WTC11 (cell line): ENCODE data around the gene GPR62. TPM values are rescaled to one million over a fixed set of nuclear protein-coding genes. Genes with fewer than 3 reads are reported as not detected.

ENCODE experiments used
- ATAC-seq: fragments of 200-7000 bp; cut with Tn5 transposase; 2 replicates; pipeline ENCODE4 v1.10.0; 2021; ENCODE audit warnings: mild to moderate bottlenecking, moderate library complexity
- CTCF ChIA-PET: fragments of 300-600 bp; sonication (Branson Sonifier 250); formaldehyde crosslinking; loops from one replicate; lab custom pipeline; 2021; ENCODE audit warnings: antibody characterized with exemption; lab: Charles Lee
- POLR2A ChIA-PET: fragments of 350-600 bp; sonication (Branson Sonifier 250); formaldehyde crosslinking; loops from one replicate; lab custom pipeline; 2021; ENCODE audit warnings: antibody characterized with exemption; lab: Charles Lee
- DNase-seq: peaks from one replicate; pipeline ENCODE4 v3.0.0; 2021; ENCODE audit warnings: low spot score
- H3K27ac Mint-ChIP-seq: 2 replicates; pipeline ENCODE4 v1.8.0; 2021; ENCODE audit warnings: mixed read lengths
- H3K27me3 Mint-ChIP-seq: 2 replicates; pipeline ENCODE4 v1.8.0; 2021; ENCODE audit warnings: low read depth, mild to moderate bottlenecking, moderate library complexity, mixed read lengths
- H3K36me3 Mint-ChIP-seq: 2 replicates; pipeline ENCODE4 v1.8.0; 2021; ENCODE audit warnings: mixed read lengths
- H3K4me1 Mint-ChIP-seq: 2 replicates; pipeline ENCODE4 v1.8.0; 2022; ENCODE audit warnings: mixed read lengths
- H3K4me3 Mint-ChIP-seq: 2 replicates; pipeline ENCODE4 v1.8.0; 2021; ENCODE audit warnings: mild to moderate bottlenecking, moderate library complexity, mixed read lengths
- H3K9me3 Mint-ChIP-seq: 2 replicates; pipeline ENCODE4 v1.8.0; 2021; ENCODE audit warnings: mixed read lengths
- ATF1 ChIP-seq: sonication (generic); formaldehyde crosslinking; IDR thresholded peaks from 2 replicates; pipeline ENCODE4 v1.8.1; 2023; ENCODE audit warnings: mild to moderate bottlenecking, moderate library complexity, missing genetic modification reagents
- ATF3 ChIP-seq: sonication (generic); formaldehyde crosslinking; conservative IDR thresholded peaks from 2 replicates; pipeline ENCODE4 v1.8.1; 2022; ENCODE audit warnings: mild to moderate bottlenecking, missing genetic modification reagents
- CREM ChIP-seq: sonication (generic); formaldehyde crosslinking; IDR thresholded peaks from 2 replicates; pipeline ENCODE4 v1.8.1; 2022; ENCODE audit warnings: mild to moderate bottlenecking, missing genetic modification reagents, moderate library complexity
- ETV6 ChIP-seq: sonication (generic); formaldehyde crosslinking; IDR thresholded peaks from 2 replicates; pipeline ENCODE4 v1.8.1; 2022; ENCODE audit warnings: mild to moderate bottlenecking, missing genetic modification reagents
- GABPB1 ChIP-seq: sonication (generic); formaldehyde crosslinking; IDR thresholded peaks from 2 replicates; pipeline ENCODE4 v1.8.1; 2023; ENCODE audit warnings: mild to moderate bottlenecking, missing genetic modification reagents
- HMGA2 ChIP-seq: fragments of 250-450 bp; sonication (Bioruptor Pico); IDR thresholded peaks from 2 replicates; pipeline ENCODE4 v1.4.0; 2021; ENCODE audit warnings: mild to moderate bottlenecking, moderate library complexity
- IRF1 ChIP-seq: sonication (generic); formaldehyde crosslinking; IDR thresholded peaks from 2 replicates; pipeline ENCODE4 v1.8.0; 2023; ENCODE audit warnings: missing genetic modification reagents
- NR2C2 ChIP-seq: sonication (generic); formaldehyde crosslinking; IDR thresholded peaks from 2 replicates; pipeline ENCODE4 v1.8.0; 2022; ENCODE audit warnings: mild to moderate bottlenecking, missing genetic modification reagents
- OVOL2 ChIP-seq: fragments of 250-450 bp; sonication (Bioruptor Pico); IDR thresholded peaks from 2 replicates; pipeline ENCODE4 v1.9.0; 2021; ENCODE audit warnings: mild to moderate bottlenecking, borderline replicate concordance
- RELA ChIP-seq: sonication (generic); formaldehyde crosslinking; IDR thresholded peaks from 2 replicates; pipeline ENCODE4 v1.8.1; 2022; ENCODE audit warnings: missing genetic modification reagents, mild to moderate bottlenecking, borderline replicate concordance
- SMAD3 ChIP-seq: sonication (generic); formaldehyde crosslinking; IDR thresholded peaks from 2 replicates; pipeline ENCODE4 v1.8.0; 2022; ENCODE audit warnings: missing genetic modification reagents, mild to moderate bottlenecking, borderline replicate concordance
- TP53 ChIP-seq: sonication (generic); formaldehyde crosslinking; IDR thresholded peaks from 2 replicates; pipeline ENCODE4 v1.8.1; 2023; ENCODE audit warnings: mild to moderate bottlenecking, missing genetic modification reagents
- USF2 ChIP-seq: sonication (generic); formaldehyde crosslinking; IDR thresholded peaks from 2 replicates; pipeline ENCODE4 v1.8.1; 2023; ENCODE audit warnings: mild to moderate bottlenecking, missing genetic modification reagents, moderate library complexity
- ZNF232 ChIP-seq: sonication (generic); formaldehyde crosslinking; IDR thresholded peaks from 2 replicates; pipeline ENCODE4 v1.8.0; 2022; ENCODE audit warnings: mild to moderate bottlenecking, missing genetic modification reagents
- ZNF263 ChIP-seq: sonication (generic); formaldehyde crosslinking; IDR thresholded peaks from 2 replicates; pipeline ENCODE4 v1.8.1; 2022; ENCODE audit warnings: low read depth, mild to moderate bottlenecking, moderate library complexity, missing genetic modification reagents
- ZNF281 ChIP-seq: sonication (generic); formaldehyde crosslinking; IDR thresholded peaks from 2 replicates; pipeline ENCODE4 v1.8.0; 2023; ENCODE audit warnings: mild to moderate bottlenecking, missing genetic modification reagents
- ZNF512 ChIP-seq: sonication (generic); formaldehyde crosslinking; IDR thresholded peaks from 2 replicates; pipeline ENCODE4 v1.8.1; 2022; ENCODE audit warnings: missing genetic modification reagents, borderline replicate concordance
- ZSCAN18 ChIP-seq: fragments of 250-450 bp; sonication (Bioruptor Pico); IDR thresholded peaks from 2 replicates; pipeline ENCODE4 v2.1.2; 2022; ENCODE audit warnings: mild to moderate bottlenecking, moderate library complexity
- total RNA-seq: library from RNA; stranded (reverse); gene quantifications from 3 replicates; pipeline ENCODE4 v1.2.3, GENCODE V29; 2021

Gene GPR62
- total RNA-seq, 1 experiment from 2014 or later, result 0.24 TPM

- TF ChIP-seq ETV6 (CRISPR knock-in tag) (peak; percentile 88; the same call in 1 of the 2 replicates), USF2 (CRISPR knock-in tag) (peak; percentile 93)
Observed at GRCh38 chr3:51982838-51983577, 27.8 kb downstream of the GPR62 start, which contains the start of gene ACY1 (continued).

GRCh38 chr3:51983578-51984268 is 28.5 kb downstream of the GPR62 start:
- CTCF ChIA-PET, result interaction anchor here (0.9 to 4.4 kb wide), 19 partner anchors 8 to 265 kb away, joined by 3 to 60 read pairs (median 5); partner anchors contain the start of genes ABHD14A, ABHD14B, DUSP7 and GPR62
- Mint-ChIP-seq H3K4me1 (peaks cover 24% of the 10 kb centered on the region), H3K27me3 (peaks cover under 1% of the 10 kb centered on the region; the same call in 1 of the 2 replicates), H3K9me3 (no peaks in the 10 kb centered on the region), H3K4me3 (peak overlapping the region; percentile 84), H3K27ac (peak overlapping the region; percentile 96), H3K36me3 (peaks cover 2% of the 10 kb centered on the region; the same call in 1 of the 2 replicates)
- POLR2A ChIA-PET, result interaction anchor here (0.9 to 2.4 kb wide), 8 partner anchors 8 to 171 kb away, joined by 3 to 23 read pairs (median 7); partner anchors contain the start of genes ABHD14B, PCBP4, POC1A and RPL29
- ATAC-seq (no peak), DNase-seq (no peak)
- TF ChIP-seq ZSCAN18 (CRISPR knock-in tag) (no peak), IRF1 (CRISPR knock-in tag) (0 out of 2 replicates have a peak, but pooled peaks have one; percentile 6), CREM (peak; percentile 7; the same call in 1 of the 2 replicates), GABPB1 (0 out of 2 replicates have a peak, but pooled peaks have one; percentile 9)

- ATAC-seq (no peak), DNase-seq (no peak)
- H3K4me3 Mint-ChIP-seq, result peak overlapping the region; percentile 84
- CTCF ChIA-PET, result interaction anchor here (0.9 to 4.4 kb wide), 5 partner anchors 11 to 265 kb away, joined by 4 to 60 read pairs (median 27); partner anchors contain the start of genes ABHD14A, ABHD14B, DUSP7 and RPL29
- H3K27me3 Mint-ChIP-seq, result no peaks in the 10 kb centered on the region
- TF ChIP-seq NR2C2 (no peak), ZNF232 (CRISPR knock-in tag) (no peak), IRF1 (CRISPR knock-in tag) (no peak), RELA (CRISPR knock-in tag) (0 out of 2 replicates have a peak, but pooled peaks have one; percentile 22)
- POLR2A ChIA-PET, result interaction anchor here (2.4 kb wide), 1 partner anchor 11 kb away, joined by 14 read pairs; the partner anchor contains the start of gene RPL29
- peaks cover 2% of the 10 kb centered on the region; the same call in 1 of the 2 replicates for H3K36me3 Mint-ChIP-seq
- H3K4me1 Mint-ChIP-seq, result peaks cover 28% of the 10 kb centered on the region
- H3K27ac Mint-ChIP-seq, result no peak overlapping the region
- H3K9me3 Mint-ChIP-seq, result no peaks in the 10 kb centered on the region
Observed at GRCh38 chr3:51984269-51984647, 29.1 kb downstream of the GPR62 start.

- POLR2A ChIA-PET, result no interaction called here
- H3K27me3 Mint-ChIP-seq, result no peaks in the 10 kb centered on the region
- H3K4me3 Mint-ChIP-seq, result peak overlapping the region; percentile 27
- H3K36me3 Mint-ChIP-seq, result peaks cover 2% of the 10 kb centered on the region; the same call in 1 of the 2 replicates
- peaks cover 28% of the 10 kb centered on the region for H3K4me1 Mint-ChIP-seq
- CTCF ChIA-PET, result interaction anchor here (0.7 to 4.4 kb wide), 4 partner anchors 12 to 71 kb away, joined by 4 to 60 read pairs (median 31); partner anchors contain the start of genes ABHD14A, ABHD14B and DUSP7
- no peak overlapping the region for H3K27ac Mint-ChIP-seq
- DNase-seq (no peak), ATAC-seq (no peak)
- H3K9me3 Mint-ChIP-seq, result no peaks in the 10 kb centered on the region
- no peak for TF ChIP-seq SMAD3 (CRISPR knock-in tag)
- TF ChIP-seq ZNF263 (CRISPR knock-in tag), result no peak
- no peak for TF ChIP-seq TP53 (CRISPR knock-in tag)
- TF ChIP-seq OVOL2 (CRISPR knock-in tag), result no peak
- TF ChIP-seq ZNF512 (CRISPR knock-in tag), result no peak
- no peak for TF ChIP-seq ATF3
- TF ChIP-seq HMGA2, result no peak
- no peak for TF ChIP-seq ZNF281 (CRISPR knock-in tag)
- TF ChIP-seq ATF1 (CRISPR knock-in tag), result no peak
Observed at GRCh38 chr3:51985063-51985462, 29.9 kb downstream of the GPR62 start.
